Endothelial cell of umbilical vein (primary cell): ENCODE data around the gene PKHD1. TPM values are rescaled to one million over a fixed set of nuclear protein-coding genes. Genes with fewer than 3 reads are reported as not detected.

Experiments used
- BruUV-seq: library from RNA; stranded (reverse); fragments of 400-500 nt; replicated peaks from 2 replicates; lab custom pipeline; 2021; lab: Mats Ljungman, UMichigan
- CTCF ChIA-PET: fragments of 300-600, 350-600 bp; sonication (Branson Sonifier 250); formaldehyde crosslinking; loops from one replicate; lab custom pipeline; 2021; ENCODE audit warnings: antibody characterized with exemption, inconsistent platforms; lab: Charles Lee
- POLR2A ChIA-PET: fragments of 300-600, 350-600 bp; sonication (Branson Sonifier 250); formaldehyde crosslinking; loops from one replicate; lab custom pipeline; 2021; ENCODE audit warnings: antibody characterized with exemption, inconsistent platforms; lab: Charles Lee
- DNase-seq: peaks from one replicate; pipeline ENCODE4 v3.0.0-alpha.2; 2011; ENCODE audit warnings: low read depth, low spot score
- FAIRE-seq: peaks from 2 replicates; lab custom pipeline; 2011; peaks lifted over from hg19 to GRCh38; lab: Jason Lieb, UNC
- H2AFZ ChIP-seq: 2 replicates; pipeline ENCODE4 v1.6.0; 2012; ENCODE audit warnings: low read depth, low read length, control low read depth, inconsistent platforms
- H3K27ac ChIP-seq: 2 replicates; pipeline ENCODE4 v1.5.1; 2011; ENCODE audit warnings: low read depth, mild to moderate bottlenecking, control low read depth, low read length, moderate library complexity; ENCODE audit not compliant: insufficient read depth
- H3K27me3 ChIP-seq, 2 experiments: 2 replicates each; pipeline versions ENCODE4 v1.6.0 to v1.6.1; 2011; ENCODE audit warnings: low read length in 2 of 2, mixed read lengths in 1 of 2; ENCODE audit not compliant: control insufficient read depth in 2 of 2, insufficient read depth in 2 of 2
- H3K36me3 ChIP-seq, 2 experiments: 2 replicates in 1 of 2; 3 replicates in 1 of 2; pipeline ENCODE4 v1.5.1; 2011; ENCODE audit warnings: low read length in 2 of 2, mild to moderate bottlenecking in 1 of 2, moderate library complexity in 1 of 2; ENCODE audit not compliant: control insufficient read depth in 2 of 2, insufficient read depth in 2 of 2; ENCODE audit errors: extremely low read depth in 1 of 2
- H3K4me1 ChIP-seq: 3 replicates; pipeline ENCODE4 v1.5.1; 2011; ENCODE audit warnings: mild to moderate bottlenecking, low read length; ENCODE audit not compliant: control insufficient read depth, insufficient read depth; ENCODE audit errors: extremely low read depth
- H3K4me2 ChIP-seq: 2 replicates; pipeline ENCODE4 v1.6.1; 2011; ENCODE audit warnings: low read length, control low read depth, mixed read lengths; ENCODE audit not compliant: insufficient read depth
- H3K4me3 ChIP-seq, 3 experiments: fragments of 200-600 bp in 1 of 3; sonication (generic), shearing (Covaris generic) in 1 of 3; replicated peaks in 1 of 3; 2 replicates each; pipeline ENCODE4 v1.5.1; 2011 to 2016; ENCODE audit warnings: control low read depth in 3 of 3, low read length in 3 of 3, mild to moderate bottlenecking in 2 of 3, inconsistent platforms in 1 of 3, low read depth in 1 of 3, moderate library complexity in 1 of 3; ENCODE audit not compliant: insufficient read depth in 1 of 3
- H3K79me2 ChIP-seq: 2 replicates; pipeline ENCODE4 v1.6.0; 2012; ENCODE audit warnings: low read length, inconsistent platforms; ENCODE audit not compliant: control insufficient read depth, insufficient read depth
- H3K9ac ChIP-seq: replicated peaks from 2 replicates; pipeline ENCODE3; 2011; ENCODE audit warnings: low read length, control low read depth; ENCODE audit not compliant: insufficient read depth; ENCODE audit errors: extremely low read depth
- H3K9me1 ChIP-seq: replicated peaks from 3 replicates; pipeline ENCODE4 v1.6.0; 2011; ENCODE audit warnings: mild to moderate bottlenecking, low read length; ENCODE audit not compliant: control insufficient read depth, insufficient read depth; ENCODE audit errors: extremely low read depth
- H3K9me3 ChIP-seq: replicated peaks from 2 replicates; pipeline ENCODE4 v1.5.1; 2012; ENCODE audit warnings: low read length, inconsistent platforms; ENCODE audit not compliant: control insufficient read depth, insufficient read depth
- H4K20me1 ChIP-seq: replicated peaks from 2 replicates; pipeline ENCODE3; 2011; ENCODE audit warnings: mild to moderate bottlenecking, low read length; ENCODE audit not compliant: control insufficient read depth, insufficient read depth; ENCODE audit errors: extremely low read depth
- EZH2 ChIP-seq: IDR thresholded peaks from 2 replicates; pipeline ENCODE4 v1.6.1; 2012; ENCODE audit warnings: borderline replicate concordance, low read depth, mild to moderate bottlenecking, moderate library complexity, low read length, inconsistent platforms; ENCODE audit not compliant: severe bottlenecking
- FOS ChIP-seq: IDR thresholded peaks from 2 replicates; pipeline ENCODE4 v1.6.1; 2011; ENCODE audit warnings: mild to moderate bottlenecking, low read length, moderate library complexity, borderline replicate concordance; ENCODE audit not compliant: insufficient read depth
- GATA2 ChIP-seq: IDR thresholded peaks from 2 replicates; pipeline ENCODE4 v1.7.0; 2011; ENCODE audit warnings: low read depth, mild to moderate bottlenecking, moderate library complexity, mixed read lengths, low read length; ENCODE audit not compliant: insufficient read length, insufficient read depth
- JUN ChIP-seq: IDR thresholded peaks from 2 replicates; pipeline ENCODE4 v1.6.1; 2011; ENCODE audit warnings: borderline replicate concordance, low read depth; ENCODE audit not compliant: insufficient read length, insufficient read depth
- MYC ChIP-seq: IDR thresholded peaks from one replicate; pipeline ENCODE4 v1.6.1; 2011; ENCODE audit warnings: mild to moderate bottlenecking, low read depth, low read length
- POLR2A ChIP-seq: IDR thresholded peaks from 2 replicates; pipeline ENCODE4 v1.6.1; 2012; ENCODE audit warnings: low read depth, mild to moderate bottlenecking, control low read depth, low read length
- POLR2AphosphoS5 ChIP-seq: IDR thresholded peaks from 2 replicates; pipeline ENCODE4 v1.6.1; 2012; ENCODE audit warnings: low read depth, mild to moderate bottlenecking, control low read depth, low read length, moderate library complexity; ENCODE audit not compliant: insufficient read depth
- dilution Hi-C: fragments of 300-500 bp; cut with MboI; formaldehyde crosslinking; loops from one replicate; pipeline ENCODE4 v1.15.0; 2019; ENCODE audit warnings: low sequenced_read_pairs; ENCODE audit not compliant: extremely low pct_ligation_motif_present
- intact Hi-C: fragments of 100-400 bp; cut with micrococcal nuclease; formaldehyde crosslinking; loops from one replicate; pipeline ENCODE4 v1.10.0; 2022
- polyA plus RNA-seq, 4 experiments: library from polyadenylated mRNA; depleted of rRNA in 3 of 4; stranded (reverse) in 3 of 4; unstranded in 1 of 4; fragments of >200 nt; gene quantifications; 2 replicates each; pipeline versions ENCODE4 v1.2.1 to v1.2.3, GENCODE V29; 2011 to 2012; ENCODE audit warnings: missing spikeins in 1 of 4
- total RNA-seq: library from RNA; stranded (reverse); gene quantifications from 2 replicates; pipeline ENCODE4 v1.2.3, GENCODE V29; 2021
- TF ChIP-seq, protein P1 (sequence below): IDR thresholded peaks from 2 replicates; pipeline ENCODE4 v1.6.1; 2011; ENCODE audit not compliant: insufficient read depth, insufficient read length
- TF ChIP-seq, protein P2 (sequence below), 2 donors: IDR thresholded peaks; 1 replicate in 1 of 2; 2 replicates in 1 of 2; pipeline ENCODE4 v1.5.1; 2011; ENCODE audit warnings: low read length in 2 of 2, mild to moderate bottlenecking in 2 of 2, moderate library complexity in 2 of 2, control low read depth in 1 of 2, inconsistent platforms in 1 of 2, low read depth in 1 of 2; ENCODE audit not compliant: insufficient read depth in 1 of 2; ENCODE audit errors: extremely low read depth in 1 of 2

The PKHD1 gene
- total and polyA plus RNA-seq, 2 donors (not counting 3 experiments of a cell fraction or from before 2014, with no cell fraction given): not detected

DNA sequence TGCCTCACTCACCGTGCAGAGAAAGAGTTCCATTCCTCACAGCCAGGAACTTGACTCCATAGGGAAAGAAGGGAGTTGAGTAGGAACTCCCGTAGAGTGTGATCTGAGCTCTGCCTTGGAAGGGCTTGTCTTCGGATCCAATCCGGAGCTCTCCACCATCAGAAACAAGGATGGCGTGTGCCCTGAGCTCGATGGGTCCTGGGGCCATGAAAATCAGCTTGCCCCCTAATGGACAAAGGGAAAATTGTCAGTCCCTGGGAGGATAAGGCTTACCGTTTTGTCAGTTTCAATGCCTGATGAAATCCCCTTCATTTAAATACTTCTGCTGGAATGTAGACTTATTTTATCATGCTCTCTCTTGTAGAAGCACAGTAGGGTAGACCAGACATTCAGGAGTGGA is 153.3 kb downstream of the PKHD1 start:
- Histone ChIP-seq H3K4me1 (no peaks in the 10 kb centered on the region), H3K9ac (no peak overlapping the region), H3K36me3 (no peaks in the 10 kb centered on the region), H3K27me3 (no peaks in the 10 kb centered on the region), H3K79me2 (no peaks in the 10 kb centered on the region), H4K20me1 (no peaks in the 10 kb centered on the region), H3K9me1 (no peaks in the 10 kb centered on the region), H3K27ac (no peak overlapping the region), H2AFZ (no peak overlapping the region), H3K9me3 (no peaks in the 10 kb centered on the region), H3K4me3 (no peak overlapping the region), H3K4me2 (no peak overlapping the region)
- DNase-seq: no peak
- BruUV-seq: no TSS peak
- intact Hi-C loops: no loop called here
- dilution Hi-C loops: no loop called here
- ChIA-PET POLR2A (no interaction called here), CTCF (no interaction called here)
- TF ChIP-seq, protein P1, sequence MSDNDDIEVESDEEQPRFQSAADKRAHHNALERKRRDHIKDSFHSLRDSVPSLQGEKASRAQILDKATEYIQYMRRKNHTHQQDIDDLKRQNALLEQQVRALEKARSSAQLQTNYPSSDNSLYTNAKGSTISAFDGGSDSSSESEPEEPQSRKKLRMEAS: no peak
- TF ChIP-seq, protein P2, sequence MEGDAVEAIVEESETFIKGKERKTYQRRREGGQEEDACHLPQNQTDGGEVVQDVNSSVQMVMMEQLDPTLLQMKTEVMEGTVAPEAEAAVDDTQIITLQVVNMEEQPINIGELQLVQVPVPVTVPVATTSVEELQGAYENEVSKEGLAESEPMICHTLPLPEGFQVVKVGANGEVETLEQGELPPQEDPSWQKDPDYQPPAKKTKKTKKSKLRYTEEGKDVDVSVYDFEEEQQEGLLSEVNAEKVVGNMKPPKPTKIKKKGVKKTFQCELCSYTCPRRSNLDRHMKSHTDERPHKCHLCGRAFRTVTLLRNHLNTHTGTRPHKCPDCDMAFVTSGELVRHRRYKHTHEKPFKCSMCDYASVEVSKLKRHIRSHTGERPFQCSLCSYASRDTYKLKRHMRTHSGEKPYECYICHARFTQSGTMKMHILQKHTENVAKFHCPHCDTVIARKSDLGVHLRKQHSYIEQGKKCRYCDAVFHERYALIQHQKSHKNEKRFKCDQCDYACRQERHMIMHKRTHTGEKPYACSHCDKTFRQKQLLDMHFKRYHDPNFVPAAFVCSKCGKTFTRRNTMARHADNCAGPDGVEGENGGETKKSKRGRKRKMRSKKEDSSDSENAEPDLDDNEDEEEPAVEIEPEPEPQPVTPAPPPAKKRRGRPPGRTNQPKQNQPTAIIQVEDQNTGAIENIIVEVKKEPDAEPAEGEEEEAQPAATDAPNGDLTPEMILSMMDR (IDR thresholded peaks at IDR 0.05; ENCODE audit: extremely low read depth in 1 of 2, insufficient read depth in 1 of 2, low read depth in 1 of 2, low read length in 2 of 2): peak in 1 of 2 donors; percentile 13
- no peak for FAIRE-seq

DNA sequence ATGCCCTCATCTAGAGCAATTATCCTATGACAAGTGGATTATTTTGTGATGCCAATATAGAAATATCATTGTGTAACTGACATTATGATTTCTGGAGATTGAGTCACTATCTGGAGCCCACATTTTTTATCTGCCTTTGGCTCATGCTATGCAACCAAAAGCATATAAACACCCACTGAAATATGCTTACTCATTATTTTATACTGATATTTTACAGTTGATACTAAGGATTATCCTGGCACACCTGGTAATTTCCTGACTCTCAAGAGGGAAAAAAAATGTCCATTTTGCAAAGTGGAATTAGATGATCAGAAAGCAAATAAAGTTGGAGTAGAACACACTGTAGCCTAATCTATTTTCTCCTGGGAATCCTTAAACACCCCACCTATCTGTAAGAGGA is 154.5 kb downstream of the PKHD1 start:
- H3K27me3 ChIP-seq: no peaks in the 10 kb centered on the region
- H3K4me1 ChIP-seq: no peaks in the 10 kb centered on the region
- no peak overlapping the region for H3K27ac ChIP-seq
- H3K4me2 ChIP-seq: no peak overlapping the region
- TF ChIP-seq JUN: no peak
- TF ChIP-seq POLR2A: no peak
- TF ChIP-seq, protein P2 (IDR thresholded peaks at IDR 0.05; ENCODE audit: extremely low read depth in 1 of 2, insufficient read depth in 1 of 2, low read depth in 1 of 2, low read length in 2 of 2): no peak
- TF ChIP-seq, protein P1: no peak
- TF ChIP-seq POLR2AphosphoS5: no peak
- TF ChIP-seq GATA2: no peak
- TF ChIP-seq EZH2: no peak
- TF ChIP-seq MYC: no peak
- no peak for TF ChIP-seq FOS
- H3K79me2 ChIP-seq: no peaks in the 10 kb centered on the region
- ChIA-PET CTCF (no interaction called here), POLR2A (no interaction called here)
- intact Hi-C loops (no loop called here), dilution Hi-C loops (no loop called here)
- no peak overlapping the region for H2AFZ ChIP-seq
- no peak for DNase-seq
- H3K4me3 ChIP-seq: no peak overlapping the region
- H3K36me3 ChIP-seq: no peaks in the 10 kb centered on the region
- H3K9ac ChIP-seq: no peak overlapping the region
- no peak for FAIRE-seq
- BruUV-seq: no TSS peak
- no peaks in the 10 kb centered on the region for H3K9me1 ChIP-seq
- H4K20me1 ChIP-seq: no peaks in the 10 kb centered on the region
- no peaks in the 10 kb centered on the region for H3K9me3 ChIP-seq
